Epithelial cell of proximal tubule (primary cell): ENCODE measurements around the gene CYB5RL. TPM values are rescaled to one million over a fixed set of nuclear protein-coding genes. Genes with fewer than 3 reads are reported as not detected.

Experiments
- DNase-seq: peaks from one replicate; pipeline ENCODE4 v3.0.0-alpha.2; 2011; ENCODE audit warnings: low read depth
- H3K4me3 ChIP-seq: 2 replicates; pipeline ENCODE4 v1.5.1; 2011; ENCODE audit warnings: low read depth, mild to moderate bottlenecking, low read length
- CTCF ChIP-seq: conservative IDR thresholded peaks from 2 replicates; pipeline ENCODE4 v1.5.1; 2012; ENCODE audit warnings: low read depth, mild to moderate bottlenecking, low read length
- total RNA-seq: library from RNA; depleted of rRNA; stranded (reverse); fragments of >200 nt; gene quantifications from 2 replicates; pipeline ENCODE4 v1.2.3, GENCODE V29; 2015

The CYB5RL gene
- total RNA-seq, 1 donor from 2014 or later, result 2.8 TPM

GRCh38 chr1:54225986-54226559, 26.2 kb upstream of the CYB5RL start:
- TF ChIP-seq CTCF, result no peak
- DNase-seq, result no peak
- H3K4me3 ChIP-seq, result no peak overlapping the region

GRCh38 chr1:54225378-54225777, 25.5 kb upstream of the CYB5RL start:
- TF ChIP-seq CTCF, result no peak
- H3K4me3 ChIP-seq, result no peak overlapping the region
- no peak for DNase-seq

GRCh38 chr1:54224233-54224632, 24.4 kb upstream of the CYB5RL start:
- no peak for DNase-seq
- H3K4me3 ChIP-seq, result no peak overlapping the region
- TF ChIP-seq CTCF, result no peak

- H3K4me3 ChIP-seq, result no peak overlapping the region
- no peak for DNase-seq
- no peak for TF ChIP-seq CTCF
These were observed 23.8 kb upstream of the CYB5RL start for GRCh38 chr1:54223441-54224202.

GRCh38 chr1:54222711-54223110, 22.9 kb upstream of the CYB5RL start:
- DNase-seq, result no peak
- no peak overlapping the region for H3K4me3 ChIP-seq
- TF ChIP-seq CTCF, result no peak

- TF ChIP-seq CTCF, result no peak
- DNase-seq, result no peak
- no peak overlapping the region for H3K4me3 ChIP-seq
These were observed 22.1 kb upstream of the CYB5RL start for GRCh38 chr1:54221867-54222484.
